Measurements from ENCODE around the gene CTPS2.

CTPS2 gene

GRCh38 chrX:16711893-16712547, 449 bp downstream of the CTPS2 start:
- no peak for DNase-seq

- no peak for DNase-seq
These were observed 1.2 kb downstream of the CTPS2 start for GRCh38 chrX:16711219-16711811.

- no peak for DNase-seq
These were observed 4.5 kb downstream of the CTPS2 start for GRCh38 chrX:16708016-16708415.

GRCh38 chrX:16705370-16705769, 7.1 kb downstream of the CTPS2 start:
- no peak for DNase-seq

- no peak for DNase-seq
These were observed 9.5 kb downstream of the CTPS2 start for GRCh38 chrX:16702700-16703599.

GRCh38 chrX:16700734-16701133, 11.7 kb downstream of the CTPS2 start:
- DNase-seq: no peak

- no peak for DNase-seq
These were observed 13.1 kb downstream of the CTPS2 start for GRCh38 chrX:16699389-16699788.

- DNase-seq: no peak
These were observed 15.5 kb downstream of the CTPS2 start for GRCh38 chrX:16696956-16697355.

- DNase-seq: peak; percentile 16 to 26
These were observed 17.3 kb downstream of the CTPS2 start for GRCh38 chrX:16695079-16695676.

GRCh38 chrX:16687514-16687913, 25.0 kb downstream of the CTPS2 start:
- no peak for DNase-seq

- DNase-seq: no peak
These were observed 29.3 kb downstream of the CTPS2 start for GRCh38 chrX:16683007-16683664.

GRCh38 chrX:16678689-16679088, 33.8 kb downstream of the CTPS2 start:
- no peak for DNase-seq

GRCh38 chrX:16671005-16671404, 41.5 kb downstream of the CTPS2 start:
- peak; percentile 10 to 23 for DNase-seq

- DNase-seq: no peak
These were observed 45.9 kb downstream of the CTPS2 start for GRCh38 chrX:16666541-16666940.

- no peak for DNase-seq
These were observed 47.4 kb downstream of the CTPS2 start for GRCh38 chrX:16665089-16665488.

GRCh38 chrX:16664626-16665025, 47.8 kb downstream of the CTPS2 start:
- no peak for DNase-seq

- no peak for DNase-seq
These were observed 48.4 kb downstream of the CTPS2 start for GRCh38 chrX:16664074-16664473.

- no peak for DNase-seq
These were observed 50.1 kb downstream of the CTPS2 start for GRCh38 chrX:16662402-16662801.

- no peak for DNase-seq
These were observed 51.0 kb downstream of the CTPS2 start for GRCh38 chrX:16661495-16661894.

GRCh38 chrX:16659321-16659720, 53.1 kb downstream of the CTPS2 start:
- no peak for DNase-seq

- no peak for DNase-seq
These were observed 54.2 kb downstream of the CTPS2 start for GRCh38 chrX:16658284-16658683.

GRCh38 chrX:16654093-16654492, 58.4 kb downstream of the CTPS2 start:
- DNase-seq: no peak

- no peak for DNase-seq
These were observed 59.0 kb downstream of the CTPS2 start for GRCh38 chrX:16653424-16653823.

Data from AML-193 (cell line).